Measurements from ENCODE around the gene USP40. TPM values are rescaled to one million over a fixed set of nuclear protein-coding genes. Genes with fewer than 3 reads are reported as not detected.

Gene USP40
- total RNA-seq, 1 experiment from 2014 or later, result 34.9 TPM

- CTCF ChIA-PET, result no interaction called here
- no peak overlapping the region for H3K9ac ChIP-seq (ENCODE audit: low read length)
- H3K4me2 ChIP-seq (ENCODE audit: low read length), result no peak overlapping the region
- no peak overlapping the region for H3K4me3 ChIP-seq (replicated peaks in 1 of 2; ENCODE audit: low read depth in 1 of 2, low read length in 2 of 2)
- TF ChIP-seq RAD21 (IDR thresholded peaks at IDR 0.05; ENCODE audit: low read depth) (no peak), MAX (IDR thresholded peaks at IDR 0.05) (no peak), YY1 (IDR thresholded peaks at IDR 0.05; ENCODE audit: extremely low read depth, insufficient replicate concordance, low read depth, low read length) (no peak), ZNF274 (IDR thresholded peaks at IDR 0.05; ENCODE audit: low read depth, low read length) (no peak), FOSL1 (IDR thresholded peaks at IDR 0.05; ENCODE audit: low read depth) (no peak), SP1 (IDR thresholded peaks at IDR 0.05; ENCODE audit: low read depth) (no peak), EGR1 (IDR thresholded peaks at IDR 0.05; ENCODE audit: low read depth) (no peak), POLR2AphosphoS5 (IDR thresholded peaks at IDR 0.05; ENCODE audit: low read depth, low read length) (no peak), EZH2 (IDR thresholded peaks at IDR 0.05) (no peak), SRF (IDR thresholded peaks at IDR 0.05; ENCODE audit: low read depth) (no peak), ZBTB33 (IDR thresholded peaks at IDR 0.05; ENCODE audit: extremely low read depth, insufficient replicate concordance, low read length) (no peak), JUND (IDR thresholded peaks at IDR 0.05) (no peak), POLR2A (IDR thresholded peaks at IDR 0.05; ENCODE audit: borderline replicate concordance, extremely low read depth, insufficient read depth, insufficient read length) (no peak)
- POLR2A ChIA-PET, result no interaction called here
- no peaks in the 10 kb centered on the region for H3K9me3 ChIP-seq (ENCODE audit: control insufficient read depth in 1 of 2, insufficient read depth in 1 of 2, low read depth in 1 of 2, low read length in 2 of 2)
- intact Hi-C loops (cut with micrococcal nuclease), result loop anchor here (10.0 kb wide), 1 partner anchor 352 kb away; no protein-coding TSS in a partner anchor
- no peaks in the 10 kb centered on the region for H3K79me2 ChIP-seq (ENCODE audit: insufficient read depth, low read length)
- no peaks in the 10 kb centered on the region for H3K27me3 ChIP-seq (ENCODE audit: insufficient read depth, low read length)
- peaks cover 5% of the 10 kb centered on the region in 2 experiments; a peak in 2 of 4 replicates for H3K36me3 ChIP-seq (ENCODE audit: control insufficient read depth in 1 of 2, insufficient read depth in 2 of 2, low read length in 2 of 2)
- ATAC-seq (no peak), DNase-seq (ENCODE audit: low read depth, low spot score) (no peak)
- no peak overlapping the region for H2AFZ ChIP-seq (ENCODE audit: low read depth, low read length, poor library complexity, severe bottlenecking)
- RAD21 ChIA-PET (ENCODE audit: low non-redundant PET in 1 of 2, low total read pairs in 2 of 2, uncharacterized antibody in 2 of 2, unreplicated experiment in 2 of 2), result interaction anchor here in 1 of 2 experiments (0.7 kb wide), 1 partner anchor 77 kb away, joined by 3 read pairs; no protein-coding TSS in a partner anchor
- H4K20me1 ChIP-seq (ENCODE audit: insufficient read depth), result no peaks in the 10 kb centered on the region
- no peak overlapping the region for H3K27ac ChIP-seq (ENCODE audit: low read depth, low read length)
- H3K4me1 ChIP-seq (ENCODE audit: control insufficient read depth in 1 of 2, insufficient read depth in 2 of 2, low read length in 2 of 2), result peaks cover 2 to 11% of the 10 kb centered on the region in 2 experiments; a peak in 2 of 4 replicates
- no TSS peak for BruUV-seq (replicated peaks)
- no peaks in the 10 kb centered on the region for H3K9me2 ChIP-seq (ENCODE audit: insufficient read depth)
Measured at GRCh38 chr2:233482616-233483015, 84.0 kb downstream of the USP40 start.

All from HCT116 (cell line).